HG02678 (cell line): ENCODE results near the gene SLC38A1.
"Not testable (repeated sequence)": the region's sequence is repeated elsewhere in the genome, so short reads cannot be mapped to it uniquely, and the experiment has no call there.

Experiments used
- ATAC-seq: cut with Tn5 transposase; IDR thresholded peaks from one replicate; pipeline ENCODE4 v1.9.1; 2021; ENCODE audit warnings: mild to moderate bottlenecking, moderate library complexity; ENCODE audit not compliant: unreplicated experiment

SLC38A1 gene

DNA sequence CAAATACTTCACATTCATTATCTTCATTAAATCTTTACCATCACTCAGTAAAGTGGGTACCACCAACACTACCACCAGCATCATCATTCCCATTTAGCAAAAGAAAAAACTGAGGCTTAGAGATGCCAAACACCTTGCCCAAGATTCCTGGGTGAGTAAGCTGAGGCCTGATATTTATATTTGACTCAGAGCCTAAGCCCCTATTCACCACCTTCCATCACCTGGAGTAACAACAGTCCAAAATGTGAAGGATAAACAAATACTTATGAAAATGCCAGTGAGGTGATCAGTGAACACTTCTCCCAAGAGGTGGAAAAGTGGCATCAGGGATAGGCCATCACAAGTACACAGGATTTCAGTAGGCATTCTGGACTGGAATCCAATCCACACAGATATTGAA lies 3.7 kb downstream of the SLC38A1 start:
- no peak for ATAC-seq

GRCh38 chr12:46264057-46264456 lies 4.8 kb downstream of the SLC38A1 start:
- ATAC-seq, result no peak

- no peak for ATAC-seq
These were observed 5.5 kb downstream of the SLC38A1 start for GRCh38 chr12:46263140-46264016.

DNA sequence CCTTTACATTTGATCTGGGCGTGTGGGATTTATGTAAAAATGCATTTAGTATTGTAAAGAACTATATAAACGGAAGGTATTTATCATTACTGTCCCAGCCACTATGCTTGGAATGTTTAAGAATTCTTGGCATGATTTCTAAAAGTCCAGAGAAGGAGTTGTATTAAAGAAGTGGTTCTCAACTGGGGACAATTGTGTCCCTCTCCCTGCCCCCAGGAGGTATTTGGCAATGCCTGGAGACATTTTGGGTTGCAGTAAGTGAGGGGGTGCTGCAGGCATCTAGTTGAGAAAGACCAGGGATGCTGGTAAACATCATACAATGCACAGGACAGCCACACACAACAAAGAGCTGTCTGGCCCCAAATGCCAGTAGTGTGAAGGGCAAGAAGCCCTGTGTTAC lies 7.2 kb downstream of the SLC38A1 start:
- ATAC-seq, result no peak

- no peak for ATAC-seq
These were observed 7.8 kb downstream of the SLC38A1 start for GRCh38 chr12:46260913-46261476.

DNA sequence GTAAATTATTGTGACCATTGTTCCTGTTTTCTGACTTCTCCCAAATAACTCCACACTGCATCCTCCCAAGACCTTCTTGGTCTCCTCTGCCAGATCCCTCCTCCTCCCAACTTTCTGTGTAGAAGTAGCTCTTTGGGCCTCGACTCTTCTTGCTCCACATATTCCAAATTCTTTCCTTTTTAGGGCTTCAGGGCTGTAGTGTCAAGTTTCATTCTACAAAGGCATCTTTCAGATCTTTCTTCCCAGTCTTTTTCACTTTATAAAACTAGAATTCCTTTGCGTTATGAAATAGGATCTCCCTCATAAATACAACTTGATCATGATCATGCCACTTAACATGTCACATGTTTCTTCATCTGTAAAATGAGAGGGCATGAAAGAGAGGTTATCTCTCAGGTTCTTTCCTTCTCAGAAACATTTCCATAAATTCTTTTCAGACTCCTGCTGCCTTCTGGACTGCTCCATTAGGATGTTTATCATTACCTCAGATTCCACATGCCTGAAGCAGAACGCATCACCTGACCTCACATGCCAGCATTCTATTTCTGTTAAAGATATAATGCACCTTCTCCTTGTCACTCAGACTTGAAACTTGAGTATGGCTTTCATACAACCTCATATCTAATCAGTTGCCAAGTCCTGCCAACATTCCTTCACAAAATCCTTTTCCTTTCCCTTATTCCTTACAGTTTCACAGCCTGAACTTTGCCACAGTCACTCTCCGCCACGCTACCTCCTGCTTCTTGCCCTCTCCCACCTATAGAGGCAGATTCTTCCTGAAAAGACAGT lies 8.5 kb downstream of the SLC38A1 start:
- no peak for ATAC-seq

GRCh38 chr12:46259713-46260112 lies 9.1 kb downstream of the SLC38A1 start:
- ATAC-seq, result no peak

GRCh38 chr12:46259071-46259470 lies 9.8 kb downstream of the SLC38A1 start:
- ATAC-seq, result no peak

DNA sequence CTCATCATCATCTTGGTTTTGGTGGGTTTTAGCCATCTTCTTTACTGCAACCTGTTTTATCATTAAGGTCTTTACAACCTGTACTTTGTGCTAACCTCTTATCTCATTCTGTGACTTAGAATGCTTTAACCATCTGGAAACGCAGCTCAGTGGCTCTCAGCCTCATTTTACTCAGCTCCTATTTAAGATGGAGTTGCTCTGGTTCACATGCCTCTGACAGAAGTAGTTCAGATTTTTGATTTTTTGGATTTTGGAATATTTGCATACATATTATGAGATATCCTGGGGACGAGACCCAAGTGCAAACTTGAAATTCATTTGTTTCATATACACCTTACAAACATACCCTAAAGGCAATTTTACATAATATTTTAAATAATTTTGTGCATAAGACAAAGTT lies 10.7 kb downstream of the SLC38A1 start:
- no peak for ATAC-seq

GRCh38 chr12:46256942-46257341 lies 11.9 kb downstream of the SLC38A1 start:
- ATAC-seq, result no peak

- no peak for ATAC-seq
These were observed 15.2 kb downstream of the SLC38A1 start for GRCh38 chr12:46253544-46254162.

DNA sequence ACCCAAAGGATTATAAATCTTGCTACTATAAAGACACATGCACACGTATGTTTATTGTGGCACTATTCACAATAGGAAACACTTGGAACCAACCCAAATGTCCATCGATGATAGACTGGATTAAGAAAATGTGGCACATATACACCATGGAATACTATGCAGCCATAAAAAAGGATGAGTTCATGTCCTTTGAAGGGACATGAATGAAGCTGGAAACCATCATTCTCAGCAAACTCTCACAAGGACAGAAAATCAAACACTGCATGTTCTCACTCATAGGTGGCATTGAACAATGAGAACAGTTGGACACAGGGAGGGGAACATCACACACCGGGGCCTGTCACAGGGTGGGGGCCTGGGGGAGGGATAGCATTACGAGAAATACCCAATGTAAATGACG lies 16.8 kb downstream of the SLC38A1 start:
- not testable (repeated sequence) for ATAC-seq

DNA sequence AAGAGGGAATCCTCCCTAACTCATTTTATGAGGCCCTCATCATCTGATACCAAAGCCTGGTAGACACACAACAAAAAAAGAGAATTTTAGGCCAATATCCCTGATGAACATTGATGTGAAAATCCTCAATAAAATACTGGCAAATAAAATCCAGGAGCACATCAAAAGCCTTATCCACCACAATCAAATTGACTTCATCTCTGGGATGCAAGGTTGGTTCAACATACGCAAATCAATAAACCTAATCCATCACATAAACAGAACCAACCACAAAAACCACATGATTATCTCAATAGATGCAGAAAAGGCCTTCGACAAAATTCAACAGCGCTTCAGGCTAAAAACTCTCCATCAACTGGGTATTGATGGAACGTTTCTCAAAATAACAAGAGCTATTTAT lies 18.9 kb downstream of the SLC38A1 start:
- not testable (repeated sequence) for ATAC-seq

GRCh38 chr12:46246021-46246700 lies 22.7 kb downstream of the SLC38A1 start:
- no peak for ATAC-seq

GRCh38 chr12:46244997-46245396 lies 23.8 kb downstream of the SLC38A1 start:
- ATAC-seq, result no peak

- no peak for ATAC-seq
These were observed 24.4 kb downstream of the SLC38A1 start for GRCh38 chr12:46244273-46244915.

DNA sequence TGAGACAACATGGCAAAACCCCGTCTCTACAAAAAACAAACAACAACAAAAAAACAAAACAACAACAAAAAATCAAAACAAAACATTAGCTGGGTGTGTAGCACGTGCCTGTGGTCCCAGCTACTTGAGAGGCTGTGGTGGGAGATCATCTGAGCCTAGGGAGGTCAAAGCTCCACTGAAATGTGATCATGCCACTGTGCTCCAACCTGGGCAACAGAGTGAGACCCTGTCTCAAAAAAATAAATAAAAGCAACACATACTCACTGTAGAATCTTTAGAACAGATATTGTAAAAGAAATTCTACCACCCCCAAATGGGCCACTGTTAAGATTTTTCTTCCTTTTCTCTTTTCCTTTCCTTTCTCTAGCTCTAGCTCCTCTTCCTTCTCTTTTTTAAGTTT lies 26.3 kb downstream of the SLC38A1 start:
- ATAC-seq, result no peak

- no peak for ATAC-seq
These were observed 28.4 kb downstream of the SLC38A1 start for GRCh38 chr12:46240436-46240835.

DNA sequence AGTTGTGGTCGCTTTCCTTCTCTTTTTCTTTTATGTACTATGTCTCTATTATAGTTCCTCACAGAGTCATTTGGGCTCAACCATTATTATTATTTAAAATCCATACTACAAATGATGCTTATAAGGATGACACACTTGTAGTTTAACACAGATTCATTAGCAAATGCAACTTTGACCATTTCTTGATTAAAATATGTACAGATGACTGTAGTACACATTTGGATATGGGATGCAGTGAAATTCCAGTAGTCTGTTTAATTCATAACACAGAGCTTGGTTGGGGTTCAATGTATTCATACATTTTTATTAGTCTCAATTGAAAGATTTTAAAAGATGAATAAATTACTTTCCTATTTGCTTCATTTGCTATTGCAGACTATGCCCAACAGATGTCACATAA lies 30.0 kb downstream of the SLC38A1 start:
- ATAC-seq, result no peak

- ATAC-seq, result no peak
These were observed 31.3 kb downstream of the SLC38A1 start for GRCh38 chr12:46237371-46238045.
